GM18498 (cell line): ENCODE results near the gene NDUFA13.

Experiments used
- ATAC-seq: cut with Tn5 transposase; IDR thresholded peaks from one replicate; pipeline ENCODE4 v1.9.1; 2021; ENCODE audit warnings: mild to moderate bottlenecking, moderate library complexity; ENCODE audit not compliant: unreplicated experiment

Gene NDUFA13

DNA sequence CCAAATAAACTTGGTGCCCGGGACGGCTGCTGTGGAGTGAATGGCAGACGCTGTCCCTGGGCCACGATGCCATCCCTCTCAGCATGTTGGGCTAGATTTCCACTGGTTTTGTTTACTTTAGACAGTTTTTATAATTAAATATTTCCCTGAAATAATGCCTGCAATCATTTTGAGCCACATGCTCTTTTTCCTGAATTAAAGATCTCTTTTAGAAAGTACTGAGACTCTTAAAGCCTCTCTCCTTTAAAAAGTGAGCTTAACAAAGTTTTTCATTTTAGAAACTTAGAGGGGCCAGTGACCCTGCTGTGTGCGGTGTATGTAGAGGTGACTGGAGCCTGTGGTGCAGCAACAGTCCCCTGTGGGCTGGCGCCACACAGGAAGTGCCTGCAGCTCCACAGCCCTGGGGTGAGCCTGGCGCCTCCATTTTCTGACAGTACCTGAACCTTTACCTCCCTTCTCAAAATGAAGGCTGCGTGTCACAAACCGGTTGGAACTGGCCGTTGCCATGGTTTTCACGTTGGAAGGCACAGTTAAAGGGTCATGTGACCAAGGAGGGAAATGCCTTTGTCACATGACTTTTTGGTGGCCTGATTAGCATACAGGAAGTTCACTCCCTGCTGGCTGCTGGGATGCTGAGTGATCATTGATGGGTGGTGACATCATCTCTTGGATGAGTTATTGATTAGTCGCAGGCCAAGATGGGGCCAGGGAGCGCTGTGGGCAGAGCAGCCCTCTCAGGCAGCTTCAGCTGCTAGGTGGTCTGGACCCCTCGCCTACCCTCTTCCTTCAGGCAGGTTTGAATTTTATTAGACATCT lies 26.9 kb upstream of the NDUFA13 start:
- ATAC-seq = peak; percentile 67

GRCh38 chr19:19489804-19490204 lies 26.2 kb upstream of the NDUFA13 start:
- ATAC-seq = no peak

- no peak for ATAC-seq
These were observed 25.6 kb upstream of the NDUFA13 start for GRCh38 chr19:19490214-19490968.

- ATAC-seq = no peak
These were observed 24.6 kb upstream of the NDUFA13 start for GRCh38 chr19:19491321-19492025.

GRCh38 chr19:19492026-19492610 lies 23.9 kb upstream of the NDUFA13 start:
- ATAC-seq = no peak

- ATAC-seq = no peak
These were observed 22.0 kb upstream of the NDUFA13 start for GRCh38 chr19:19493841-19494546.

DNA sequence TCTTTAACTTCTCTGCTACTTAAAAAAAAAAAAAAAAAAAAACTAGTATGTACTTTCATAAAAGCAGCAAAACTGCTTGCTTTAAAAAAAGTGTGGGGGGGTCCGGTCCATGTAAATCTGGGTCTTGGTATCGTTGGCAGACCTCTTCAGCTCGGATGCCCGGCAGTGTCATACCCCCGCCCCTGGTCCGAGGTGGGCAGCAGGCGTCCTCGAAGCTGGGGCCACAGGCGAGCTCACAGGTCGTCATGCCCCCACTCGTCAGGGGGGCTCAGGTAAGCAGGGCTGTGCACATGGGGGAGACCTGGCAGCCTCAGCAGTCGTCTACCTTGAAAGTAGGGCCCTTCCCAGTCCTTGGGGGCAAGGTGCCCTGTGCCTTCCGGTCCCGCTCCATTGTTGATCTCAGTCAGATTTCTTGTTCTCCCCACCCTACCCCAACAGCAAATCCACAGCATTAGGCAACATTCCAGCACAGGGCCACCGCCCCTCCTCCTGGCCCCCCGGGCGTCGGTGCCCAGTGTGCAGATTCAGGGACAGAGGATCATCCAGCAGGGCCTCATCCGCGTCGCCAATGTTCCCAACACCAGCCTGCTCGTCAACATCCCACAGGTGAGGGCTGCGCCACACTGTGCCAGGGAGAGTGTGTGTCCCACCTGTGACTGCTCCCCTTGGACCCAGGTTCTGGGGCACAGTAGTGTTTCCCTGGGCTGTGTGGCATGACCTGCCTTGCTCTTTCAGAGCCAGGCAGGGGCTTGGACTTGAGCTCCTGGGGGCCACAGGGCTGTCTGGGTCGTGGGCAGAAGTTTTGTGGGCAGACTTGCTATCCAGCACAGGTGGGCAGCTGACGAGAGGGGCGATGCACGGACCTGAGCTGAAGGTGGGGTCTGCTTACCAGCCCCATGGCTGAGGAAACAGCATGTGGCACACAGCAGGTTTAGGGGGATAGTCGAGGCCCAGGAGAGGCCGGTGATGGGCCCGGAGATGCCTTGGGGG lies 20.1 kb upstream of the NDUFA13 start:
- ATAC-seq = no peak

GRCh38 chr19:19498255-19498991 lies 17.6 kb upstream of the NDUFA13 start:
- no peak for ATAC-seq

- no peak for ATAC-seq
These were observed 16.6 kb upstream of the NDUFA13 start for GRCh38 chr19:19499272-19499995.

DNA sequence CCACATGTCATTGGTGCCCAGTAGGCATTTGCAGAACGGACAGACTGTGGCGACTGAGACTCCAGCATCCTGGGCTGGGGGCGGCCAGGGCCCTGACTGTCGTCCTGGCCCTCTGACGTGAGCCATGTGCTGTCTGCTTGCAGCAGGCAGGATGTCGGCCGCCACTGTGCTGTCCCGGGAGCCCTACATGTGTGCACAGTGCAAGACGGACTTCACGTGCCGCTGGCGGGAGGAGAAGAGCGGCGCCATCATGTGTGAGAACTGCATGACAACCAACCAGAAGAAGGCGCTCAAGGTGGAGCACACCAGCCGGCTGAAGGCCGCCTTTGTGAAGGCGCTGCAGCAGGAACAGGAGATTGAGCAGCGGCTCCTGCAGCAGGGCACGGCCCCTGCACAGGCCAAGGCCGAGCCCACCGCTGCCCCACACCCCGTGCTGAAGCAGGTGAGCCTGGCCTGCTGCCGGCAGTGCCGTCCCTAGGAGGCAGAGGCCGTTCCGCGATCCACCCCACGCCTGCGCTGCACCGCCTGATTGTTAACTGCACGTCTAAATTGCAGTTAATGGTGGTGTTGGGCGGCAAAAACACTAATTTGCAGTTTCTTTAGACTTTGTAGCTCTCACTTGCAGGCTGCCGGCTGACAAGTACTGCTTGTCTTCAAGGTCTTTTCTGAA lies 14.9 kb upstream of the NDUFA13 start:
- ATAC-seq = no peak

DNA sequence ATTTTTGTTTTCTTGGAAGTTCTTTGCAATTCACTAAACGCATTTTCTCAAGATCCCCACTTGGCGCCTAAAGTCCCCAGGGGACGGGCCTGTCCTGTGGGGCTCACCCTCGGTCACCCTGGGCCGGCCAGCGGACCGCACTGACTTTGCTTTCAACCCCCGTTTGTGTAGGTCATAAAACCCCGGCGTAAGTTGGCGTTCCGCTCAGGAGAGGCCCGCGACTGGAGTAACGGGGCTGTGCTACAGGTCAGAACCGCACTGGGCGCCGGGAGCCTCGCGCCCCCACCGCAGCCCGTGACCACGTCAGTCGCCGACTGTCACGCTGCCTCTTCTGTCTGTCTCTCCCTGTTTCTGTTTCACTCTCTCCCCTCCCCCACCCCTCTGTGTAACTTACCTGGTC lies 14.2 kb upstream of the NDUFA13 start:
- no peak for ATAC-seq

DNA sequence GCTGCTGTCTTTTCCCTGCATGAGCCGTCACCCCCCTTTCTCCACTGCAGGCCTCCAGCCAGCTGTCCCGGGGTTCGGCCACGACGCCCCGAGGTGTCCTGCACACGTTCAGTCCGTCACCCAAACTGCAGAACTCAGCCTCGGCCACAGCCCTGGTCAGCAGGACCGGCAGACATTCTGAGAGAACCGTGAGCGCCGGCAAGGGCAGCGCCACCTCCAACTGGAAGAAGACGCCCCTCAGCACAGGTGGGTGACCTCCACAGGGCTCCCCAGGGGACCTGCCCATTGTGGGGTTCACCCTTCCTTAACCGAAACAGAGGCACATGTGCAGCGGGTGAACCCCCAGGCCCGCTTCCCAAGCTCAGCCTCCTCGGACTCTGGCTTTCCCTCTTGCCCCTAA lies 13.7 kb upstream of the NDUFA13 start:
- no peak for ATAC-seq

DNA sequence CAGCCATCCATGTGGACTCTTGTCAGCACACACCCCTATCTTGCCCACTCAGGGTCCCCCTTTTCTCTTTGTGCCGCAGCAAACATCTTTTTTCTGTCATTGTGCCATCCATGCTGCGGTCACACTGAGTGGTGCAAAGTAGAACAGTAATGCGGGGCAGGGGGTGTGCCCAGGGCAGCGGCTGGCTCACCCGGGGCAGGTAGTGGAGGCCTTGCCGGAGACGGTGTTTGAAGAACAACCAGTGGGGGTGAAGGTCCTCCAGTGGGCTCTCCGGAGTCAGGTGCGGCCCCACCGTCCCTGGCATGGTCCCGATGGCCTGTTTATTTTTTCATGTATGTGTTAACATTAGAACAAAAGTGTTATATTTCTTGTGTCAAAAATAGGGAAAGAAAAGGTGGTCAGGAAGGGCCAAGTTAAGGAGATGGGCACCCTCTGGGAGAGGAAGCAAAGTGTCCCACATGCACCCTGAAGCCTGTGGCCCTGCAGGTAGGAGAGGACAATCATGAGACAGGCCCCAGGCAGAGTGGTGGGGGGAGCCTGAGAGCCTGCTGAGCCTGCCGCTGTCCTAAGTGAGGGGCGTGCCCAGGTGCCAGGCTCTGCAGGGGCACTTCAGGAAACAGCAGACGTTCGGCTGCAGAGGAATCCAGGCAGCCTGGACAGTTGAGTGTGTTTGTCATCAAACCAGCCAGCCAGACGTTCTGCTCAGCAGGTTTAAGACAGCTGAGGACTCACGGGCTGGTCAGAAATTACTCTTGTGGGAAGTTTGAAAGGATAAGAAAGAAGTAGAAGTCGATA lies 13.0 kb upstream of the NDUFA13 start:
- no peak for ATAC-seq

GRCh38 chr19:19504754-19505668 lies 11.0 kb upstream of the NDUFA13 start:
- ATAC-seq = no peak

GRCh38 chr19:19505669-19506326 lies 10.2 kb upstream of the NDUFA13 start:
- ATAC-seq = no peak
